Activated CD4-positive, alpha-beta memory T cell treated with anti-CD3 and anti-CD28 coated beads, Interleukin-2, amount 10 ng/mL, durations not matched to agents 7 days and 5 days (primary cell): ENCODE results near the gene NGB. TPM values are rescaled to one million over a fixed set of nuclear protein-coding genes. Genes with fewer than 3 reads are reported as not detected.

Experiments used
- CTCF ChIA-PET: fragments of 350-600 bp; sonication (Branson Sonifier 250); formaldehyde crosslinking; loops from one replicate; lab custom pipeline; 2021; ENCODE audit warnings: antibody characterized with exemption, inconsistent platforms; lab: Charles Lee
- POLR2A ChIA-PET: fragments of 350-600 bp; sonication (Branson Sonifier 250); formaldehyde crosslinking; loops from one replicate; lab custom pipeline; 2021; ENCODE audit warnings: antibody characterized with exemption; lab: Charles Lee
- DNase-seq: peaks from one replicate; pipeline ENCODE4 v3.0.0-alpha.2; 2020
- H3K27ac Mint-ChIP-seq: one replicate; pipeline ENCODE4 v1.8.0; 2021; ENCODE audit warnings: mild to moderate bottlenecking, mixed read lengths
- H3K27me3 Mint-ChIP-seq: one replicate; pipeline ENCODE4 v1.8.0; 2021; ENCODE audit warnings: mixed read lengths
- H3K36me3 Mint-ChIP-seq: one replicate; pipeline ENCODE4 v1.8.0; 2021; ENCODE audit warnings: low read depth, mixed read lengths
- H3K4me1 Mint-ChIP-seq: one replicate; pipeline ENCODE4 v1.8.0; 2021; ENCODE audit warnings: mixed read lengths
- H3K4me3 Mint-ChIP-seq: one replicate; pipeline ENCODE4 v1.8.0; 2021; ENCODE audit warnings: mild to moderate bottlenecking, mixed read lengths
- H3K9me3 Mint-ChIP-seq: one replicate; pipeline ENCODE4 v1.8.0; 2021; ENCODE audit warnings: mixed read lengths
- total RNA-seq, 2 experiments: library from RNA; stranded (reverse); gene quantifications; one replicate each; pipeline ENCODE4 v1.2.3, GENCODE V29; 2021

The NGB gene
- total RNA-seq, 2 experiments from 2014 or later, result not detected

GRCh38 chr14:77217551-77217950 lies 53.5 kb downstream of the NGB start:
- CTCF ChIA-PET, result interaction anchor here (0.6 kb wide), 1 partner anchor 78 kb away, joined by 4 read pairs; no protein-coding TSS in a partner anchor
- no peaks in the 10 kb centered on the region for H3K36me3 Mint-ChIP-seq

More at GRCh38 chr14:77217551-77217950, 53.5 kb downstream of the NGB start:
- H3K4me3 Mint-ChIP-seq, result no peak overlapping the region
- POLR2A ChIA-PET, result no interaction called here
- no peaks in the 10 kb centered on the region for H3K9me3 Mint-ChIP-seq
- H3K27me3 Mint-ChIP-seq, result peaks cover 21% of the 10 kb centered on the region
- H3K4me1 Mint-ChIP-seq, result no peaks in the 10 kb centered on the region
- H3K27ac Mint-ChIP-seq, result no peak overlapping the region
- no peak for DNase-seq

Other genes starting within 250 kb of the NGB start
- 10 to 100 TPM; 39.0 to 39.3 TPM for gene IRF2BPL, start 242.5 kb downstream of the NGB start, total RNA-seq
- gene CIPC, start 172.9 kb downstream of the NGB start, total RNA-seq, result 10 to 100 TPM in 1 of 2 experiments, 1 to 10 TPM in 1; 9.6 to 12.8 TPM
- gene ZDHHC22, start 129.4 kb downstream of the NGB start, total RNA-seq, result not detected
- 1 to 10 TPM; 1.5 to 1.9 TPM for gene TMEM63C, start 89.4 kb downstream of the NGB start, total RNA-seq
- gene POMT2, start 49.7 kb upstream of the NGB start, total RNA-seq, result 10 to 100 TPM; 10.5 to 16.1 TPM
- 10 to 100 TPM; 18.1 to 18.4 TPM for gene GSTZ1, start 49.8 kb upstream of the NGB start, total RNA-seq
- gene TMED8, start 105.9 kb upstream of the NGB start, total RNA-seq, result 10 to 100 TPM; 21.2 to 22.2 TPM
- gene SAMD15, start 106.2 kb upstream of the NGB start, total RNA-seq, result under 1 TPM in 1 of 2 experiments, not detected in 1; 0.25 TPM
- under 1 TPM; 0.35 to 0.48 TPM for gene NOXRED1, start 152.3 kb upstream of the NGB start, total RNA-seq
- 10 to 100 TPM; 20.3 to 20.6 TPM for gene VIPAS39, start 186.4 kb upstream of the NGB start, total RNA-seq
- 100 to 1,000 TPM; 152 to 162 TPM for gene AHSA1, start 186.9 kb upstream of the NGB start, total RNA-seq
- gene ISM2, start 227.6 kb upstream of the NGB start, total RNA-seq, result not detected